HepG2 (cell line): ENCODE measurements around the gene ACOT13. TPM values are rescaled to one million over a fixed set of nuclear protein-coding genes. Genes with fewer than 3 reads are reported as not detected.
A peak's percentile ranks its signal among the peaks of the same experiment; 100 is the strongest.
"Not testable (repeated sequence)": the region's sequence is repeated elsewhere in the genome, so short reads cannot be mapped to it uniquely, and the experiment has no call there.

Experiments
- ATAC-seq: fragments of 200-7000 bp; cut with Tn5 transposase; 3 replicates; pipeline ENCODE4 v1.9.1; 2020; ENCODE audit warnings: mild to moderate bottlenecking, moderate library complexity
- BruUV-seq: library from RNA; stranded (reverse); fragments of 400-500 nt; replicated peaks from 2 replicates; lab custom pipeline; 2021; lab: Mats Ljungman, UMichigan
- CTCF ChIA-PET: fragments of 300-600 bp; formaldehyde crosslinking; extraction: SDS; loops from one replicate; lab custom pipeline; 2021; ENCODE audit warnings: low total read pairs, inconsistent platforms, low intra/inter-chr PET ratio; lab: Yijun Ruan, JAX
- POLR2A ChIA-PET: fragments of 350-600 bp; sonication (Branson Sonifier 250); formaldehyde crosslinking; loops from one replicate; lab custom pipeline; 2020; ENCODE audit warnings: antibody characterized with exemption, inconsistent platforms; lab: Yijun Ruan, JAX
- DNase-seq: peaks from one replicate; pipeline ENCODE4 v3.0.0-alpha.2; 2015; ENCODE audit warnings: low spot score
- FAIRE-seq: peaks from 3 replicates; lab custom pipeline; 2011; peaks lifted over from hg19 to GRCh38; lab: Jason Lieb, UNC
- H2AFZ ChIP-seq: one replicate; pipeline ENCODE4 v1.6.1; 2011; ENCODE audit warnings: low read length, inconsistent platforms
- H3K27ac ChIP-seq: fragments of 300-600 bp; 3 replicates; pipeline ENCODE4 v1.8.0; 2011; ENCODE audit warnings: mixed run types, mild to moderate bottlenecking, mixed read lengths, low read length, inconsistent platforms; ENCODE audit not compliant: insufficient read depth; ENCODE audit errors: extremely low read length
- H3K27me3 ChIP-seq, 2 experiments: fragments of 200-600 bp in 1 of 2; 2 replicates in 1 of 2; 3 replicates in 1 of 2; pipeline versions ENCODE4 v1.6.0 to v1.8.0; 2011; ENCODE audit warnings: low read length in 2 of 2, mild to moderate bottlenecking in 2 of 2, moderate library complexity in 2 of 2, inconsistent platforms in 1 of 2; ENCODE audit not compliant: insufficient read depth in 2 of 2, control insufficient read depth in 1 of 2
- H3K36me3 ChIP-seq, 2 experiments: fragments of 200-600 bp in 1 of 2; replicated peaks in 1 of 2; 2 replicates in 1 of 2; 3 replicates in 1 of 2; pipeline versions ENCODE4 v1.5.1 to v1.8.0; 2011; ENCODE audit warnings: low read length in 2 of 2, inconsistent platforms in 1 of 2; ENCODE audit not compliant: insufficient read depth in 2 of 2, control insufficient read depth in 1 of 2
- H3K4me1 ChIP-seq: 2 replicates; pipeline ENCODE4 v1.5.1; 2012; ENCODE audit warnings: low read length, inconsistent platforms; ENCODE audit not compliant: insufficient read depth
- H3K4me2 ChIP-seq: 2 replicates; pipeline ENCODE4 v1.6.0; 2011; ENCODE audit warnings: low read depth, low read length, inconsistent platforms
- H3K4me3 ChIP-seq, 3 experiments: fragments of 200-600 bp in 1 of 3; sonication (generic), shearing (Covaris generic) in 1 of 3; replicated peaks in 1 of 3; 2 replicates each; pipeline ENCODE4 v1.5.1; 2011 to 2016; ENCODE audit warnings: low read length in 3 of 3, inconsistent platforms in 2 of 3, low read depth in 2 of 3, mild to moderate bottlenecking in 2 of 3, control low read depth in 1 of 3, mixed read lengths in 1 of 3; ENCODE audit not compliant: insufficient read depth in 1 of 3
- H3K79me2 ChIP-seq: one replicate; pipeline ENCODE4 v1.6.1; 2011; ENCODE audit warnings: low read length, inconsistent platforms; ENCODE audit not compliant: insufficient read depth
- H3K9ac ChIP-seq: 2 replicates; pipeline ENCODE4 v1.6.0; 2011; ENCODE audit warnings: mild to moderate bottlenecking, low read depth, low read length, inconsistent platforms; ENCODE audit not compliant: insufficient read depth
- H3K9me3 ChIP-seq: 2 replicates; pipeline ENCODE4 v1.5.1; 2012; ENCODE audit warnings: mild to moderate bottlenecking, low read length
- H4K20me1 ChIP-seq: 2 replicates; pipeline ENCODE4 v1.6.0; 2011; ENCODE audit warnings: inconsistent platforms, mild to moderate bottlenecking, low read length, moderate library complexity; ENCODE audit not compliant: insufficient read depth
- GABPB1 ChIP-seq: IDR thresholded peaks from 2 replicates; pipeline ENCODE4 v1.6.1; 2016; ENCODE audit warnings: mild to moderate bottlenecking, missing genetic modification reagents, moderate library complexity, missing compliant biosample characterization
- SP4 ChIP-seq: sonication (generic); formaldehyde crosslinking; IDR thresholded peaks from 2 replicates; pipeline ENCODE4 v1.8.1; 2023; ENCODE audit warnings: mild to moderate bottlenecking, missing genetic modification reagents
- ZMYM2 ChIP-seq: sonication (generic); formaldehyde crosslinking; IDR thresholded peaks from 2 replicates; pipeline ENCODE4 v1.8.0; 2022; ENCODE audit warnings: mild to moderate bottlenecking, missing genetic modification reagents
- ZMYM3 ChIP-seq: sonication (generic); formaldehyde crosslinking; IDR thresholded peaks from 2 replicates; pipeline ENCODE4 v1.5.1; 2020; ENCODE audit warnings: mild to moderate bottlenecking, missing genetic modification reagents
- ZNF274 ChIP-seq: sonication (generic); formaldehyde crosslinking; IDR thresholded peaks from 2 replicates; pipeline ENCODE4 v1.5.1; 2020; ENCODE audit warnings: mild to moderate bottlenecking, missing genetic modification reagents
- ZNF605 ChIP-seq: sonication (generic); formaldehyde crosslinking; IDR thresholded peaks from 2 replicates; pipeline ENCODE4 v1.8.0; 2022; ENCODE audit warnings: mild to moderate bottlenecking, missing genetic modification reagents
- ZNF891 ChIP-seq: sonication (generic); formaldehyde crosslinking; IDR thresholded peaks from 2 replicates; pipeline ENCODE4 v1.5.0; 2020; ENCODE audit warnings: mild to moderate bottlenecking, missing genetic modification reagents
- WGBS: methylation state at CpG from one replicate; pipeline ENCODE4 v1.1.6; 2017; ENCODE audit warnings: low lambda C conversion rate; 5-methylcytosine and 5-hydroxymethylcytosine counted together
- in situ Hi-C: cut with HindIII; loops from 2 replicates; pipeline ENCODE4 v1.10.0; 2017; ENCODE audit warnings: low pct_unique_long_range_greater_than_20kb; ENCODE audit not compliant: extremely low pct_ligation_motif_present
- intact Hi-C: fragments of 100-400 bp; cut with micrococcal nuclease; formaldehyde crosslinking; loops from one replicate; pipeline ENCODE4 v1.10.0; 2022; ENCODE audit not compliant: unreplicated experiment
- polyA plus RNA-seq, 8 experiments: library from polyadenylated mRNA; depleted of rRNA in 3 of 8; stranded (reverse) in 7 of 8; unstranded in 1 of 8; fragments of >200 nt; fragmentation: Illumina TruSeq in 4 of 8; extraction: Trizol in 4 of 8; gene quantifications; 2 replicates each; pipeline versions ENCODE4 v1.2.1 to v1.2.3, GENCODE V29; 2011 to 2016; ENCODE audit warnings: low read depth in 4 of 8, missing spikeins in 1 of 8, mixed read lengths in 1 of 8; ENCODE audit not compliant: insufficient read depth in 1 of 8
- total RNA-seq, 5 experiments: library from RNA; depleted of rRNA; stranded (reverse); fragments of >200 nt; fragmentation: Illumina TruSeq; extraction: Trizol; gene quantifications; 2 replicates each; pipeline ENCODE4 v1.2.3, GENCODE V29; 2016; ENCODE audit warnings: low read depth in 1 of 5
- TF ChIP-seq, protein P1 (sequence below): sonication (generic); formaldehyde crosslinking; IDR thresholded peaks from 2 replicates; pipeline ENCODE4 v1.4.0; 2020; ENCODE audit warnings: low read depth, missing genetic modification reagents
- TF ChIP-seq, protein P2 (sequence below): sonication (generic); formaldehyde crosslinking; IDR thresholded peaks from 2 replicates; pipeline ENCODE4 v1.5.1; 2020; ENCODE audit warnings: mild to moderate bottlenecking, missing genetic modification reagents, moderate library complexity
- TF ChIP-seq, protein P3 (sequence below): sonication (generic); formaldehyde crosslinking; IDR thresholded peaks from 2 replicates; pipeline ENCODE4 v1.5.1; 2020; ENCODE audit warnings: missing genetic modification reagents, mild to moderate bottlenecking, borderline replicate concordance

Gene ACOT13
- total and polyA plus RNA-seq, 2 of the 13 experiments (the other 11 are each of a cell fraction or from before 2014, with no cell fraction given) = 31.5 to 45.1 TPM

DNA sequence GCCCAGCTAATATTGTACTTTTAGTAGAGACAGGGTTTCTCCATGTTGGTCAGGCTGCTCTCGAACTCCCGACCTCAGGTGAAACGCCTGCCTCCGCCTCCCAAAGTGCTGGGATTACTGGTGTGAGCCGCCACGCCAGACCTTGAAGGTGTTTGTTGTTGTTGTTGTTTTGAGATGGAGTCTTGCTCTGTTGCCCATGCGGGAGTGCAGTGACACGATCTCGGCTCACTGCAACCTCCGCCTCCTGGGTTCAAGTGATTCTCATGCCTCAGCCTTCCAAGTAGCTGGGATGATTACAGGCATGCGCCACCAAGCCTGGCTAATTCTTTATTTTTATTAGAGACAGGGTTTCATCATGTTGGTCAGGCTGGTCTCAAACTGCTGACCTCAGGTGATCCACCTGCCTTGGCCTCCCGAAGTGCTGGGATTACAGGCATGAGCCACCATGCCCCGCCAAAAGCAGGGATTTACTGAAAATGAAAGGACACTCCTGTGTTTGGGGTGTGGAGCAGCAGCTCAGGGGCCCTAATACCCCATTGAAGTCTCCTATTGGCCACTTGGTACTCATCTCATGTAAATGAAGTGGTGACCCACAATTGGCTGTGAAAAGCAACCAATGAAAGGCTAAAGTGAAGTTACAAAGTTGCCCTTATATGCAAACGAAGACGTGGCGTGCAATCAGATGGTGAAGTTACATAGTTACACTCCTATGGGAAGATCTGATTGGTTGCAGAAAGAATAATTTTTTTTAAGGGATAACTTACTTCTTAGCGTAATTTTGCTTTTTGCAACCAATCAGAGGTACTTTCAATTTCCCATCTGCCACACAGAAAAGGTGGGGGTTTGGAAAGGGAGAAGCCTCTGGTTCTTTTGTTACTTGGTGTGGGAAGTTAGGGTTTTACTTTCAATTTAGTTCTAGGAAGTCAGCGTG is 1.5 kb downstream of the ACOT13 start:
- BruUV-seq, ATAC-seq, CTCF ChIA-PET, DNase-seq, H3K36me3 ChIP-seq, H3K27me3 ChIP-seq, H4K20me1 ChIP-seq, FAIRE-seq, H2AFZ ChIP-seq, in situ Hi-C loops: not testable (repeated sequence)
- WGBS = 92% methylated on average over 18 of the region's 18 CpGs
- Histone ChIP-seq H3K4me3 (peak overlapping the region in 1 of 3 experiments; percentile 95; a peak in 3 of 6 replicates), H3K9me3 (peaks cover 24% of the 10 kb centered on the region), H3K79me2 (peaks cover 35% of the 10 kb centered on the region), H3K4me1 (peaks cover 42% of the 10 kb centered on the region), H3K4me2 (peak overlapping the region; percentile 83), H3K9ac (peak overlapping the region; percentile 88; the same call in 1 of the 2 replicates), H3K27ac (peak overlapping the region; percentile 95)
- intact Hi-C loops = loop anchor here (5.0 kb wide), 1 partner anchor 171 kb away; no protein-coding TSS in a partner anchor
- POLR2A ChIA-PET = interaction anchor here (2.8 to 3.1 kb wide), 2 partner anchors 15 to 53 kb away, joined by 12 to 22 read pairs; no protein-coding TSS in a partner anchor
- TF ChIP-seq GABPB1 (CRISPR knock-in tag) (peak; percentile 26; the same call in 1 of the 2 replicates), ZNF891 (CRISPR knock-in tag) (peak; percentile 52; the same call in 1 of the 2 replicates), SP4 (CRISPR knock-in tag) (peak; percentile 18; the same call in 1 of the 2 replicates), ZNF605 (CRISPR knock-in tag) (peak; percentile 69; the same call in 1 of the 2 replicates), ZNF274 (CRISPR knock-in tag) (peak; percentile 73; the same call in 1 of the 2 replicates), ZMYM3 (CRISPR knock-in tag) (peak; percentile 49; the same call in 1 of the 2 replicates), ZMYM2 (peak; percentile 53; the same call in 1 of the 2 replicates)
- TF ChIP-seq, protein P1, sequence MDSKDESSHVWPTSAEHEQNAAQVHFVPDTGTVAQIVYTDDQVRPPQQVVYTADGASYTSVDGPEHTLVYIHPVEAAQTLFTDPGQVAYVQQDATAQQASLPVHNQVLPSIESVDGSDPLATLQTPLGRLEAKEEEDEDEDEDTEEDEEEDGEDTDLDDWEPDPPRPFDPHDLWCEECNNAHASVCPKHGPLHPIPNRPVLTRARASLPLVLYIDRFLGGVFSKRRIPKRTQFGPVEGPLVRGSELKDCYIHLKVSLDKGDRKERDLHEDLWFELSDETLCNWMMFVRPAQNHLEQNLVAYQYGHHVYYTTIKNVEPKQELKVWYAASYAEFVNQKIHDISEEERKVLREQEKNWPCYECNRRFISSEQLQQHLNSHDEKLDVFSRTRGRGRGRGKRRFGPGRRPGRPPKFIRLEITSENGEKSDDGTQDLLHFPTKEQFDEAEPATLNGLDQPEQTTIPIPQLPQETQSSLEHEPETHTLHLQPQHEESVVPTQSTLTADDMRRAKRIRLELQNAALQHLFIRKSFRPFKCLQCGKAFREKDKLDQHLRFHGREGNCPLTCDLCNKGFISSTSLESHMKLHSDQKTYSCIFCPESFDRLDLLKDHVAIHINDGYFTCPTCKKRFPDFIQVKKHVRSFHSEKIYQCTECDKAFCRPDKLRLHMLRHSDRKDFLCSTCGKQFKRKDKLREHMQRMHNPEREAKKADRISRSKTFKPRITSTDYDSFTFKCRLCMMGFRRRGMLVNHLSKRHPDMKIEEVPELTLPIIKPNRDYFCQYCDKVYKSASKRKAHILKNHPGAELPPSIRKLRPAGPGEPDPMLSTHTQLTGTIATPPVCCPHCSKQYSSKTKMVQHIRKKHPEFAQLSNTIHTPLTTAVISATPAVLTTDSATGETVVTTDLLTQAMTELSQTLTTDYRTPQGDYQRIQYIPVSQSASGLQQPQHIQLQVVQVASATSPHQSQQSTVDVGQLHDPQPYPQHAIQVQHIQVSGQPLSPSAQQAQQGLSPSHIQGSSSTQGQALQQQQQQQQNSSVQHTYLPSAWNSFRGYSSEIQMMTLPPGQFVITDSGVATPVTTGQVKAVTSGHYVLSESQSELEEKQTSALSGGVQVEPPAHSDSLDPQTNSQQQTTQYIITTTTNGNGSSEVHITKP (CRISPR knock-in tag) = 0 out of 2 replicates have a peak, but pooled peaks have one; percentile 14
- TF ChIP-seq, protein P2, sequence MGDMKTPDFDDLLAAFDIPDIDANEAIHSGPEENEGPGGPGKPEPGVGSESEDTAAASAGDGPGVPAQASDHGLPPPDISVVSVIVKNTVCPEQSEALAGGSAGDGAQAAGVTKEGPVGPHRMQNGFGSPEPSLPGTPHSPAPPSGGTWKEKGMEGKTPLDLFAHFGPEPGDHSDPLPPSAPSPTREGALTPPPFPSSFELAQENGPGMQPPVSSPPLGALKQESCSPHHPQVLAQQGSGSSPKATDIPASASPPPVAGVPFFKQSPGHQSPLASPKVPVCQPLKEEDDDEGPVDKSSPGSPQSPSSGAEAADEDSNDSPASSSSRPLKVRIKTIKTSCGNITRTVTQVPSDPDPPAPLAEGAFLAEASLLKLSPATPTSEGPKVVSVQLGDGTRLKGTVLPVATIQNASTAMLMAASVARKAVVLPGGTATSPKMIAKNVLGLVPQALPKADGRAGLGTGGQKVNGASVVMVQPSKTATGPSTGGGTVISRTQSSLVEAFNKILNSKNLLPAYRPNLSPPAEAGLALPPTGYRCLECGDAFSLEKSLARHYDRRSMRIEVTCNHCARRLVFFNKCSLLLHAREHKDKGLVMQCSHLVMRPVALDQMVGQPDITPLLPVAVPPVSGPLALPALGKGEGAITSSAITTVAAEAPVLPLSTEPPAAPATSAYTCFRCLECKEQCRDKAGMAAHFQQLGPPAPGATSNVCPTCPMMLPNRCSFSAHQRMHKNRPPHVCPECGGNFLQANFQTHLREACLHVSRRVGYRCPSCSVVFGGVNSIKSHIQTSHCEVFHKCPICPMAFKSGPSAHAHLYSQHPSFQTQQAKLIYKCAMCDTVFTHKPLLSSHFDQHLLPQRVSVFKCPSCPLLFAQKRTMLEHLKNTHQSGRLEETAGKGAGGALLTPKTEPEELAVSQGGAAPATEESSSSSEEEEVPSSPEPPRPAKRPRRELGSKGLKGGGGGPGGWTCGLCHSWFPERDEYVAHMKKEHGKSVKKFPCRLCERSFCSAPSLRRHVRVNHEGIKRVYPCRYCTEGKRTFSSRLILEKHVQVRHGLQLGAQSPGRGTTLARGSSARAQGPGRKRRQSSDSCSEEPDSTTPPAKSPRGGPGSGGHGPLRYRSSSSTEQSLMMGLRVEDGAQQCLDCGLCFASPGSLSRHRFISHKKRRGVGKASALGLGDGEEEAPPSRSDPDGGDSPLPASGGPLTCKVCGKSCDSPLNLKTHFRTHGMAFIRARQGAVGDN (CRISPR knock-in tag) = peak; percentile 44
- TF ChIP-seq, protein P3, sequence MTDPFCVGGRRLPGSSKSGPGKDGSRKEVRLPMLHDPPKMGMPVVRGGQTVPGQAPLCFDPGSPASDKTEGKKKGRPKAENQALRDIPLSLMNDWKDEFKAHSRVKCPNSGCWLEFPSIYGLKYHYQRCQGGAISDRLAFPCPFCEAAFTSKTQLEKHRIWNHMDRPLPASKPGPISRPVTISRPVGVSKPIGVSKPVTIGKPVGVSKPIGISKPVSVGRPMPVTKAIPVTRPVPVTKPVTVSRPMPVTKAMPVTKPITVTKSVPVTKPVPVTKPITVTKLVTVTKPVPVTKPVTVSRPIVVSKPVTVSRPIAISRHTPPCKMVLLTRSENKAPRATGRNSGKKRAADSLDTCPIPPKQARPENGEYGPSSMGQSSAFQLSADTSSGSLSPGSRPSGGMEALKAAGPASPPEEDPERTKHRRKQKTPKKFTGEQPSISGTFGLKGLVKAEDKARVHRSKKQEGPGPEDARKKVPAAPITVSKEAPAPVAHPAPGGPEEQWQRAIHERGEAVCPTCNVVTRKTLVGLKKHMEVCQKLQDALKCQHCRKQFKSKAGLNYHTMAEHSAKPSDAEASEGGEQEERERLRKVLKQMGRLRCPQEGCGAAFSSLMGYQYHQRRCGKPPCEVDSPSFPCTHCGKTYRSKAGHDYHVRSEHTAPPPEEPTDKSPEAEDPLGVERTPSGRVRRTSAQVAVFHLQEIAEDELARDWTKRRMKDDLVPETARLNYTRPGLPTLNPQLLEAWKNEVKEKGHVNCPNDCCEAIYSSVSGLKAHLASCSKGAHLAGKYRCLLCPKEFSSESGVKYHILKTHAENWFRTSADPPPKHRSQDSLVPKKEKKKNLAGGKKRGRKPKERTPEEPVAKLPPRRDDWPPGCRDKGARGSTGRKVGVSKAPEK (CRISPR knock-in tag) = 0 out of 2 replicates have a peak, but pooled peaks have one; percentile 41
